ENCODE data around the gene UBE2E3. TPM values are rescaled to one million over a fixed set of nuclear protein-coding genes. Genes with fewer than 3 reads are reported as not detected.

The UBE2E3 gene
- polyA plus RNA-seq, 1 experiment = 58.8 TPM

- H3K4me3 ChIP-seq (ENCODE audit: low read depth, low read length) = no peak overlapping the region
- H3K27me3 ChIP-seq (ENCODE audit: control insufficient read depth, insufficient read depth, low read length) = no peaks in the 10 kb centered on the region
- no peaks in the 10 kb centered on the region for H3K36me3 ChIP-seq (ENCODE audit: control insufficient read depth, insufficient read depth, low read length)
- CTCF ChIA-PET = no interaction called here
- no peak for DNase-seq (ENCODE audit: low read depth)
- TF ChIP-seq CTCF (IDR thresholded peaks at IDR 0.05; ENCODE audit: insufficient read depth, low read depth, low read length) = no peak
- POLR2A ChIA-PET = no interaction called here
Observed at GRCh38 chr2:181042706-181043105, 62.3 kb downstream of the UBE2E3 start.

- Histone ChIP-seq H3K4me3 (ENCODE audit: low read depth, low read length) (no peak overlapping the region), H3K36me3 (ENCODE audit: control insufficient read depth, insufficient read depth, low read length) (no peaks in the 10 kb centered on the region), H3K27me3 (ENCODE audit: control insufficient read depth, insufficient read depth, low read length) (no peaks in the 10 kb centered on the region)
- no peak for TF ChIP-seq CTCF (IDR thresholded peaks at IDR 0.05; ENCODE audit: insufficient read depth, low read depth, low read length)
- DNase-seq (ENCODE audit: low read depth) = no peak
- ChIA-PET CTCF (interaction anchor here (0.9 to 1.1 kb wide), 2 partner anchors 11 to 12 kb away, joined by 3 read pairs; no protein-coding TSS in a partner anchor), POLR2A (no interaction called here)
Observed at GRCh38 chr2:181046833-181047232, 66.4 kb downstream of the UBE2E3 start.

- no peak for DNase-seq (ENCODE audit: low read depth)
- no peak for TF ChIP-seq CTCF (IDR thresholded peaks at IDR 0.05; ENCODE audit: insufficient read depth, low read depth, low read length)
- H3K27me3 ChIP-seq (ENCODE audit: control insufficient read depth, insufficient read depth, low read length) = no peaks in the 10 kb centered on the region
- H3K4me3 ChIP-seq (ENCODE audit: low read depth, low read length) = no peak overlapping the region
- H3K36me3 ChIP-seq (ENCODE audit: control insufficient read depth, insufficient read depth, low read length) = no peaks in the 10 kb centered on the region
- POLR2A ChIA-PET = no interaction called here
- CTCF ChIA-PET = no interaction called here
Observed at GRCh38 chr2:181047829-181048228, 67.4 kb downstream of the UBE2E3 start.

GRCh38 chr2:181051861-181052522 lies 71.6 kb downstream of the UBE2E3 start:
- POLR2A ChIA-PET = no interaction called here
- DNase-seq (ENCODE audit: low read depth) = no peak
- no peak for TF ChIP-seq CTCF (IDR thresholded peaks at IDR 0.05; ENCODE audit: insufficient read depth, low read depth, low read length)
- Histone ChIP-seq H3K36me3 (ENCODE audit: control insufficient read depth, insufficient read depth, low read length) (no peaks in the 10 kb centered on the region), H3K27me3 (ENCODE audit: control insufficient read depth, insufficient read depth, low read length) (no peaks in the 10 kb centered on the region), H3K4me3 (ENCODE audit: low read depth, low read length) (no peak overlapping the region)
- CTCF ChIA-PET = no interaction called here

GRCh38 chr2:181052523-181052891 lies 72.1 kb downstream of the UBE2E3 start:
- no peak for DNase-seq (ENCODE audit: low read depth)
- Histone ChIP-seq H3K27me3 (ENCODE audit: control insufficient read depth, insufficient read depth, low read length) (no peaks in the 10 kb centered on the region), H3K36me3 (ENCODE audit: control insufficient read depth, insufficient read depth, low read length) (no peaks in the 10 kb centered on the region), H3K4me3 (ENCODE audit: low read depth, low read length) (no peak overlapping the region)
- TF ChIP-seq CTCF (IDR thresholded peaks at IDR 0.05; ENCODE audit: insufficient read depth, low read depth, low read length) = no peak
- ChIA-PET CTCF (no interaction called here), POLR2A (no interaction called here)
